Inflammatory macrophage treated with lipopolysaccharide for 1 hour (primary cell): ENCODE measurements around the gene RPL11.

Experiments
- DNase-seq, 2 donors: peaks; one replicate each; pipeline ENCODE4 v3.0.0-alpha.2; 2020 to 2022

Gene RPL11

GRCh38 chr1:23736437-23737134 is 45.0 kb downstream of the RPL11 start:
- DNase-seq: no peak

GRCh38 chr1:23741609-23742008 is 50.0 kb downstream of the RPL11 start:
- DNase-seq: no peak

- no peak for DNase-seq
Measured at GRCh38 chr1:23742670-23743286, 51.2 kb downstream of the RPL11 start.

- peak; percentile 63 to 71 for DNase-seq
Measured at GRCh38 chr1:23743287-23744152, 51.9 kb downstream of the RPL11 start, which contains the start of gene ELOA. Gene ELOA, plus strand, starts transcription at chr1:23743471. Its CDS starts 33 bp downstream, at chr1:23743504.

- DNase-seq: peak; percentile 32 to 38
Measured at GRCh38 chr1:23745515-23745914, 53.9 kb downstream of the RPL11 start.
